Ectodermal cell (in vitro differentiated cells): Measurements from ENCODE around the gene CIBAR2.

Experiments
- H3K27ac ChIP-seq: 2 replicates; pipeline ENCODE4 v1.7.0; 2013; ENCODE audit warnings: mild to moderate bottlenecking, low read depth, low read length; ENCODE audit not compliant: insufficient read depth, poor library complexity, severe bottlenecking
- H3K27me3 ChIP-seq: 2 replicates; pipeline ENCODE4 v1.7.0; 2013; ENCODE audit warnings: mild to moderate bottlenecking, low read length; ENCODE audit not compliant: insufficient read depth, control insufficient read depth, poor library complexity, severe bottlenecking
- H3K36me3 ChIP-seq: one replicate; pipeline ENCODE4 v1.7.0; 2013; ENCODE audit warnings: low read length; ENCODE audit not compliant: control insufficient read depth, insufficient read depth
- H3K4me1 ChIP-seq: one replicate; pipeline ENCODE4 v1.7.0; 2013; ENCODE audit warnings: low read length; ENCODE audit not compliant: control insufficient read depth, insufficient read depth
- H3K4me3 ChIP-seq: 2 replicates; pipeline ENCODE4 v1.7.0; 2013; ENCODE audit warnings: low read depth, low read length, control low read depth; ENCODE audit not compliant: insufficient read depth
- H3K9me3 ChIP-seq: 2 replicates; pipeline ENCODE4 v1.7.0; 2013; ENCODE audit warnings: mild to moderate bottlenecking, low read length, moderate library complexity; ENCODE audit not compliant: control insufficient read depth
- WGBS, 2 experiments: methylation state at CpG; one replicate each; pipeline ENCODE4 v1.1.7; 2013; ENCODE audit warnings: missing lambda C conversion rate in 2 of 2; 5-methylcytosine and 5-hydroxymethylcytosine counted together

Gene CIBAR2

GRCh38 chr16:85104147-85104546, 8.1 kb downstream of the CIBAR2 start:
- H3K4me3 ChIP-seq = no peak overlapping the region
- WGBS, 2 experiments = 72 to 75% methylated on average over 12 of the region's 12 CpGs
- no peaks in the 10 kb centered on the region for H3K4me1 ChIP-seq
- no peaks in the 10 kb centered on the region for H3K27me3 ChIP-seq
- no peaks in the 10 kb centered on the region for H3K9me3 ChIP-seq
- H3K36me3 ChIP-seq = no peaks in the 10 kb centered on the region
- H3K27ac ChIP-seq = no peak overlapping the region

- H3K4me1 ChIP-seq = no peaks in the 10 kb centered on the region
- no peaks in the 10 kb centered on the region for H3K9me3 ChIP-seq
- WGBS, 2 experiments = 91 to 92% methylated on average over 23 of the region's 23 CpGs
- H3K36me3 ChIP-seq = no peaks in the 10 kb centered on the region
- H3K27me3 ChIP-seq = no peaks in the 10 kb centered on the region
- H3K4me3 ChIP-seq = no peak overlapping the region
- no peak overlapping the region for H3K27ac ChIP-seq
Observed at GRCh38 chr16:85103114-85104079, 8.9 kb downstream of the CIBAR2 start.

GRCh38 chr16:85101956-85102630, 10.2 kb downstream of the CIBAR2 start:
- Histone ChIP-seq H3K4me3 (no peak overlapping the region), H3K4me1 (no peaks in the 10 kb centered on the region), H3K27me3 (no peaks in the 10 kb centered on the region), H3K9me3 (no peaks in the 10 kb centered on the region), H3K27ac (no peak overlapping the region), H3K36me3 (no peaks in the 10 kb centered on the region)
- 84 to 92% methylated on average over 10 to 11 of the region's 11 CpGs for whole genome bisulfite sequencing, 2 experiments

GRCh38 chr16:85100265-85100664, 12.0 kb downstream of the CIBAR2 start:
- Histone ChIP-seq H3K9me3 (no peaks in the 10 kb centered on the region), H3K4me1 (no peaks in the 10 kb centered on the region), H3K27me3 (no peaks in the 10 kb centered on the region), H3K4me3 (no peak overlapping the region), H3K36me3 (no peaks in the 10 kb centered on the region), H3K27ac (no peak overlapping the region)
- WGBS, 2 experiments = 94 to 97% methylated on average over 10 of the region's 10 CpGs

GRCh38 chr16:85098565-85098964, 13.7 kb downstream of the CIBAR2 start:
- Histone ChIP-seq H3K4me1 (no peaks in the 10 kb centered on the region), H3K36me3 (no peaks in the 10 kb centered on the region), H3K27ac (no peak overlapping the region), H3K4me3 (no peak overlapping the region), H3K9me3 (no peaks in the 10 kb centered on the region), H3K27me3 (no peaks in the 10 kb centered on the region)
- 92 to 93% methylated on average over 10 of the region's 10 CpGs for WGBS, 2 experiments

GRCh38 chr16:85096921-85097320, 15.4 kb downstream of the CIBAR2 start:
- Histone ChIP-seq H3K27me3 (no peaks in the 10 kb centered on the region), H3K4me1 (peaks cover 4% of the 10 kb centered on the region), H3K4me3 (no peak overlapping the region), H3K9me3 (no peaks in the 10 kb centered on the region), H3K36me3 (no peaks in the 10 kb centered on the region), H3K27ac (no peak overlapping the region)
- WGBS, 2 experiments = 81 to 84% methylated on average over 9 of the region's 9 CpGs

GRCh38 chr16:85094812-85095211, 17.5 kb downstream of the CIBAR2 start:
- H3K4me1 ChIP-seq = peaks cover 4% of the 10 kb centered on the region
- H3K4me3 ChIP-seq = no peak overlapping the region
- 88 to 89% methylated on average over 12 of the region's 12 CpGs for WGBS, 2 experiments
- no peak overlapping the region for H3K27ac ChIP-seq
- no peaks in the 10 kb centered on the region for H3K9me3 ChIP-seq
- no peaks in the 10 kb centered on the region for H3K36me3 ChIP-seq
- no peaks in the 10 kb centered on the region for H3K27me3 ChIP-seq

GRCh38 chr16:85094176-85094805, 18.0 kb downstream of the CIBAR2 start:
- no peaks in the 10 kb centered on the region for H3K9me3 ChIP-seq

GRCh38 chr16:85093705-85094104, 18.6 kb downstream of the CIBAR2 start:
- Histone ChIP-seq H3K9me3 (no peaks in the 10 kb centered on the region), H3K4me3 (no peak overlapping the region), H3K36me3 (no peaks in the 10 kb centered on the region), H3K4me1 (peaks cover 4% of the 10 kb centered on the region), H3K27ac (no peak overlapping the region), H3K27me3 (no peaks in the 10 kb centered on the region)
- 92% methylated on average over 13 of the region's 13 CpGs for WGBS, 2 experiments

More at GRCh38 chr16:85094176-85094805, 18.0 kb downstream of the CIBAR2 start:
- no peaks in the 10 kb centered on the region for H3K36me3 ChIP-seq
- H3K27ac ChIP-seq = no peak overlapping the region
- 87% methylated on average over 12 of the region's 12 CpGs for WGBS, 2 experiments
- H3K4me1 ChIP-seq = peaks cover 4% of the 10 kb centered on the region
- H3K27me3 ChIP-seq = no peaks in the 10 kb centered on the region
- no peak overlapping the region for H3K4me3 ChIP-seq

- H3K4me3 ChIP-seq = no peak overlapping the region
- no peak overlapping the region for H3K27ac ChIP-seq
- no peaks in the 10 kb centered on the region for H3K36me3 ChIP-seq
- peaks cover 4% of the 10 kb centered on the region for H3K4me1 ChIP-seq
- H3K27me3 ChIP-seq = no peaks in the 10 kb centered on the region
- 92 to 94% methylated on average over 18 of the region's 18 CpGs for WGBS, 2 experiments
- H3K9me3 ChIP-seq = no peaks in the 10 kb centered on the region
Observed at GRCh38 chr16:85092851-85093250, 19.4 kb downstream of the CIBAR2 start.
